NOMO-1 (cell line): ENCODE measurements around the gene BCOR.

Source experiments
- DNase-seq, 2 experiments: peaks; one replicate each; lab custom pipeline; 2025; ENCODE audit not compliant: unreplicated experiment in 2 of 2; lab: John Stamatoyannopoulos, UW

BCOR gene

DNA sequence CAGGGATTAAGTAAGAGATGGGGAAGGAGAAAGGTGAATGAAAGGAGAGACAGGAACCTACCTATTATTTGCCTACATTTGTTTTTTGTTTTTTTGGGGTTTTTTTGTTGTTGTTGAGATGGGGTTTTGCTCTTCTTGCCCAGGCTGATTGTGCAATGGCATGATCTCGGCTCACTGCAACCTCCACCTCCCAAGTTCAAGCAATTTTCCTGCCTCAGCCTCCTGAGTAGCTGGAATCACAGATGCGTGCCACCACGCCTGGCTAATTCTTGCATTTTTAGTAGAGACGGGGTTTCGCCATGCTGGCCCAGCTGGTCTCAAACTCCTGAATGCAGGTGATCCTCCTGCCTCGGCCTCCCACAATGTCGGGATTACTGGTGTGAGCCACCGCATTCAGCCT is 57.9 kb downstream of the BCOR start:
- no peak for DNase-seq

DNA sequence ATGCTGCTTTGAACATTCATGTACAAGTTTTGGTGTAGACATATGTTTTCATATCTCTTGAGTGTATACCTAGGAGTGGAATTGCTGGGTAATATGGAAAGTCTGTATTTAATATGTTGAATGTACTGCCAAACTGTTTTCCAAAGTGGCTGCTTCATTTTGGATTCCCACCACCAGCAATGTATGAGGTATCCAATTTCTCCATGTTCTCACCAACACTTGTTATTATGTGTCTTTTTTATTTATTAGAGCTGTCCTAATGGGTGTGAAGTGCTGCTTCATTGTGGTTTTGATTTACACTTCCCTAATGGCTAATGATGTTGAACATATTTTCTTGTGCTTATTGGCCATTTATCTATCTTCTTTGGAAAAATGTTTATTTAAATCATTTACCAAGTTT is 60.4 kb downstream of the BCOR start:
- no peak for DNase-seq

DNA sequence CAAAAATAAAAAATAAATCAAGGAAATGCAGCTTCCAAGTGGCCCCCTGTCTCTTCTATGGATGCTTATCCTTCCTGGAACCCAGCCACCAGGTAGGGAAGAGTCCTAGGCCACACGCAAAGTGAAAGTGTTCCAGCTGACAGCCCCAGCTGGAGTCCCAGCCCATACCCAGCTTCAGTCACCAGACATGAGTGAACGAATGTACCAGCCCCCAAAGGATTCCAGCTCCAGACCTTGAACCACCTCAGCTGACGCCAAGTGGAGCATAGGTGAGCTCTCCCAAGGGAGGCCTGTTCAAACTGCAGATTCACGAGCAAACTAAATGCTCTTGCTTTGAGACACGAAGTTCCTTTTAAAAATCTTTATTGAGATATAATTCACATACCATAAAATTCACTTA is 62.0 kb downstream of the BCOR start:
- DNase-seq = no peak

DNA sequence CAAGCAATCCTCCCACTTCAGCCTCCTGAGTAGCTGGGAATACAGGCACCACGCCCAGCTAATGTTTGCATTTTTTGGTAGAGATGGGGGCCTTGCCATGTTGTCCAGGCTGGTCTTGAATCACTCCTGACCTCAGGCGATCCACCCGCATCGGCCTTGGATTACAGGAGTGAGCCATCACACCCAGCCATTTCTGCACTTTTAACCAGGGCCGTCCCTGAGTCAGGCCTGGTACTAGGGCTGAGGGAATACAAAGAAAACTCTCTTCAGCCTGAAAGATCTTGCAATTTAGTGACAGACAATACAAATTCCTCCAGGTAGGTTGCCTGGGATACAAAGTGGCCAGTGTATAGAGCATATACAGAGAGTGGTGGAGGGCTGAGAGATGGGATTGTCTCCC is 65.8 kb downstream of the BCOR start:
- DNase-seq = no peak

DNA sequence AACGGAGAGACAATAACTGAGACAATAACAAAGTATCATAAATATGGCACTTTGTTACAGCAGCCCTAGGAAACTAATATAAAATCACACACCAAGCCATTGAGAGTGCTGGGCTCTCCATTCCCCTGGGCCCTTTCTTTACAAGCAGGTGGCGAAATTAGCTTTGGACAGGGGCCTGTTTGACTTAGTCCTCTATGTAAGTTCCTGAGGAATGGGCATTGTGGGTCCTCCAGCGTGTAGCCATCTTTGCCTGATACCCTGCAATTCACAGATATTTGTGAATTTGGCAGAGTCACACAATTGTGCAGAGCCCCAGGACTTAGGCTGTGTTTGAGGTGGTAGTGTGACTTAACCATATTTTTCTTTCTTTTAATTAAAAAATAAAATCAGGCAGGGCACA is 67.6 kb downstream of the BCOR start:
- no peak for DNase-seq

DNA sequence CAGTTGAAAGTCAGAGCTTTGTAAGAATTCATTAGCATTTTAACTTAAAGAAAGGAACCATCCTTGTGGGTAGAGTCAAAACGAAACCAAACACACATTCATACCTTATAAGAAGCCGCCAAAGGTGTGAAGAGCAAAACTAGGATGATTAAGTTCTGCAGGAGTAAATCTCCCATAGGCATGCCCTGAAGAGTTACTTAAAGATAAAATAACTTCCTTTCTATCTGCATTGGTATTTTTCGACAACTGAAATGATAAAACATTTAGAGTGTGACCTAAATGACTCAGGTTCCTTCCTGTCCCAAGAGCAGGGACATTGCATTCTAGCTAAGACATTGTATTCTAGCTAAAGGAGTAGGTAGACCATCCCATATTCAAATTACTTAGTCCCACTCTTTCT is 75.3 kb downstream of the BCOR start:
- DNase-seq = no peak

DNA sequence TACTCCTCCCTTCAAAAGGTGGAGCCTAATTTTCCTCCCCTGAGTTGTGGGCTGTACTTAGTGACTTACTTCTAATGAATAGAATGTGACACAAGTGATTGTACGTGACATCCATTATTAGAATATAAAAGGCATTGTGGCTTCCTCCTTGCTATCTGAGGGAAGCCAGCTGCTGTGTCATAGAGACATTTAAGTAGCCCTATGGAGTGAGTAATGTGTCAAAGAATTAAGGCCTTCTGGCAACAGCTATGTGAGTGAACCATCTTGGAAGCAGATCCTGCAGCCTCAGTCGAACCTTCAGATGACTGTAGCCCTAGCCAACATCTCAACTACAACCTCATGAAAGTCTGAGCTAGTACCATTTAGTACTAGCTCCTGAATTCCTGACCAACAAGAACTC is 76.1 kb downstream of the BCOR start:
- no peak for DNase-seq

DNA sequence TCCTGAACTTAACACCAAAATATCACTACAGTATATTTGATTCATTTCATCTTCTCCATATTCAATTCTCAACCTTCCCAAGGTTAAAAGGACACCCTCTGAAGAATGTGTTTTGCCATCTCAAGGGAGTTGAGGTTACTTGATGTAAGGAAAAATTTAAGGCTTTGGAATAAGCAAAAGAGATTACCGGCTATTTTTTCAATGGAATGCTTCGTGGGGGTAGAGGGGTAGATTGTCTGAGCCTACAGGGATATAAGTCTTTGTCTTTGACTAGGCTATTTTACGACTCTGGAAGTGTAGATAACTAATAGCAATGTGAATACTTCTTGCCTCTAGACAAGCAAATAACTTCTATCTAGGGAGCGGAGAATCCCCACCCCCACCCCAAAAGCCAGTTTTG is 78.2 kb downstream of the BCOR start:
- DNase-seq = no peak

DNA sequence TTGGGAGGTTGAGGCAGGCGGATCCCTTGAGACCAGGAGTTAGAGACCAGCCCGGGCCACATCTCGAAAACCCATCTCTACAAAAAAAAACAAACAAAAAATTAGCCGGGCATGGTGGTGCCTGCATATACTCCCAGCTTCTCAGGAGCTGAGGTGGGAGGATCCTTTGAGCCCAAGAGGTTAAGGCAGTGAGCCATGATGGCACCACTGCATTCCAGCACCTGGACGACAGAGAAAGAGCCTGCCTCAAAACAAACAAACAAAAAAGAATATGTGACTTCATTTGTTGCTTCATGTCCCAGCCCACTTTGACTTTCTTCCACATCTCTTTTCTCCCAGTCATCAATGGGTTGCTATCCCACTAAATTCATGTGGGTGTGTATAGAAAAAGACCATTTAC is 79.7 kb downstream of the BCOR start:
- DNase-seq = no peak

DNA sequence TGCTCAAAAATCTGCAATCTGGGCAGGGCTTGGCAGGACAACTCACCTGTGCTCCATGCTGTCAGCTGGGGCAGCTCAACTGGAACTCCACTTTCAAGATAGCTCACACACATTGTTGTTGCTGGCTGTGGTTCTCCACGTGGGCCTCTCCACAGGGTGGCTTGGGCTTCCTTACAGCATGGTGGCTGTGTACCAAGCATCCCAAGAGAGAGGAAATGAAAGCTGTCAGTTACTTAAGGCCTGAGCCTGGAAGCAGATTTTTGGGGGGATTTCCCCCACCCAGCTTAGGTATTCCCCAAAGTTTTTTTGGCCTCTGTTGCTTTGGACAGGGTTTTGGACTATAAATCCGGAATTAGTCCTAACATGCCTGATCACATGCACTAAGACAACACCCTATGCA is 81.0 kb downstream of the BCOR start:
- no peak for DNase-seq

DNA sequence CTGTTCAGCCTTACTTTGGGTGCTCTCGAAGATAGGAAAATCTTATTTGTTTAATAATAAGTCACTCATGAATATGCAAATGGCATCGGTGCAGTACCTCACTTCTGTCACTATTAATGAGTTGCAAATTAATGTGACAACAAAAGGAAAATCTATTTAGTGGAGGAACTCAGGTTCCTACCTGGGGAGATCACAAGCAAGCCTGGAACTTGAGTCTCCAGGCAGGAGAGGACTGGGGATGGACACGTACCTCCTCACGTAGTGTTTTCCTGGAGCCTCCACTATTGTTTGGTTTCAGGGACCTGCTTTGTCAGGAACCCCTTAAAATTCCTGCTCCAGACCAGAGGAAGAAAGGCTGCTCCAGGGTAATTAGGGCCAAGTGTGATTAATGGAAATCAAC is 82.1 kb downstream of the BCOR start:
- DNase-seq = no peak

DNA sequence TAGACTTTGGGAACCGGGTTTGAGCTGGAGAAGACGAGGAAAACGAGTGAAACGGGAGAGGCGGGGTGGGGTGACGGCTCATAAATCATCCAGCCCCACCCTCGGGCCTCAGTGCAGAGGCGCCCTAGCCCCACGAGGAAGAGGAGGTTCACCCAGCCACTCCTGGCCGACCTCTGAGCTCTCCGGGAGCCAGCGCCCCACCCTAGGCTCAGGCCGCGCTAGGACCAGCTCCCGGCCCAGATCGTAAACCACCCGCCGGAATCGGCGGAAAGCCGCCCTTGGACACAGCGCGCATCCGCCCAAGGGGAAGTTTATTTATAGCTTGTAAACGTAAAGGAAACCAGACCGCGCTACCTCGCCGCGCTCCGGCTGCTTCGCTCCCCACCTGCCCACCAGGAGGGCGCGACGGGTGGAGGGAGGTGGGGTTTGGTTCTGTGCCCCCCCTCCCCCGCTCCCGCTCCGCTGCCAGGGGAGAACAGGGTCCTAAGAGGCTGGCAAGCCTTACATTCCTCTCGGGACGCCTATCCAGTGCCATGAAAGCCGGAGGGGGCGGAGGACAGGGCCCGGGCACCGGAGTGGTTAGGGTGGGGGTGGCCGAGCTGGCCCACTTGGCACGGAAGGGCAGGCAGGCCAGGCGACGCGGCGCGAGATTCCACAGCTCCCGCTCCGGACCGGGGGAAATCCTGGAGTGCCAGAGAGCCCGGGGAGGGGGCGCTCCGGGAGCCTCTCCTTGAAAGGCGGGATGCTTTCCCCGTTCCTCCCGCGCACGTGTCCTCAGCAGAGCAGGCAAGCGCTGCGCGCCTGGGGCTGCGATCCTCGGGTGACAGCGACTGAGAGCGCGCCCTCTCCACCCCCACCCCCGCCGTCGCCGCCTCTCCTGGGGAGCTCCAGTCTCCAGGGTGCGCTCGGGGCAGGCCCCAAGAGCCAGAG is 84.2 kb downstream of the BCOR start:
- DNase-seq = peak; percentile 57 to 77

DNA sequence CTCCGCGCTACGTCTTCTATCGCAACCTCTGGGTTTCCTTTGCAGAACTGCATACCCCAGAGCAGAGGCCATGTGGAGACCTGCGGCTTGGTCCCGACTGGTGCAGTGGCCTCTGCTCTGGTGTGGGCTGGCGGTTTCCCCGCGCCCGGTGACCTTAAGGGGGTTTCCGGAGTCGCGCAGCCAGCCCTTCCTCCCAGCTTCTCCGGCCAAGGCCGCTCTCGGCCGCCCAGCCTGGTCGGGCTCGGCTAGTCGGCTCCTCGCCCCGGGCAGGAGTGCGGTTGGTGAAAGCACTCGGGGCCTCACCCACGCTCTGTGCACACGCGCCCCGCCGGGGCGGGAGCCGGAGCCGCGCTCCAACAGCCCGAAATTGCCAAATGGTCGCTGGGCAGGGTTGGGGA is 84.9 kb downstream of the BCOR start:
- peak in 1 of 2 experiments; percentile 44 for DNase-seq

DNA sequence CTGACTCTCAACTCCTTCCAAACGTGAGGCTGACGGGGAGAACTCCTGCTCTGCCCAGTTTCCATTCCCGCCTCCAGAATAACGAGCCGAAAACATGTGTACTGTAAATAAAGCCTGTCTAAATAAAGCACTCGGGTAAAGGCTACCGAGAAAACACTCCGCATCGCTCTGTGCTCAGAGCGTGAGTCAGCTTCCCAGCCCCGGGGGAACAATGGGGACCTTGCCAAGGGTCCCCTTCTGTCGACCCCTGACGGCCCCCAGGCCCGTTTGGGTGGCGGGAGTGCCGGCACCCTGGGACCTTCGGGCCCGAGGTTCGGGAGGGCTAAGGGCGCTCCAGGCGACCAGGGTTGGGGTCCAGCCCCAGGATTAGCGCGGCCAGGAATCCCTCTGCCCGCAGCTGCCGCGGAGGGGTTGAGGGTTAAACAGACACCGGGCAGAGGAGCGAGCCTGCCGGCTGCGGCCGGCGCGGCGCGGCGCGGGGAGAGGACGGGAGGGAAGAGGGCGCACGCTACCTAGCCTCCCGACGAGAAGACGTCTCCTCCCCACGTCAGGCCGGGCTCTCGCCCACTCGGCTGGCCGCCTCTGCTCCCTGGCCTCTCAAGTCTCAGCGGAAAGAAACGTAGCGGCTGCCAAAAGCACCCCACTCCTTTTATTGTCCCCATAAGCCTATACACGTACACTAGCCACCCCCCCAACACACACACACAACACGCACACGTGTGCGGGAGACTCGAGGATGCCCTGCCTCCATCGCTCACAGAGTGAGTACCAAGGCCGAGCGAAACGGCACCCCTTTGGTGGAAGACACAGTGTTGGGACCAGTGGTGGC is 85.5 kb downstream of the BCOR start:
- DNase-seq = no peak

DNA sequence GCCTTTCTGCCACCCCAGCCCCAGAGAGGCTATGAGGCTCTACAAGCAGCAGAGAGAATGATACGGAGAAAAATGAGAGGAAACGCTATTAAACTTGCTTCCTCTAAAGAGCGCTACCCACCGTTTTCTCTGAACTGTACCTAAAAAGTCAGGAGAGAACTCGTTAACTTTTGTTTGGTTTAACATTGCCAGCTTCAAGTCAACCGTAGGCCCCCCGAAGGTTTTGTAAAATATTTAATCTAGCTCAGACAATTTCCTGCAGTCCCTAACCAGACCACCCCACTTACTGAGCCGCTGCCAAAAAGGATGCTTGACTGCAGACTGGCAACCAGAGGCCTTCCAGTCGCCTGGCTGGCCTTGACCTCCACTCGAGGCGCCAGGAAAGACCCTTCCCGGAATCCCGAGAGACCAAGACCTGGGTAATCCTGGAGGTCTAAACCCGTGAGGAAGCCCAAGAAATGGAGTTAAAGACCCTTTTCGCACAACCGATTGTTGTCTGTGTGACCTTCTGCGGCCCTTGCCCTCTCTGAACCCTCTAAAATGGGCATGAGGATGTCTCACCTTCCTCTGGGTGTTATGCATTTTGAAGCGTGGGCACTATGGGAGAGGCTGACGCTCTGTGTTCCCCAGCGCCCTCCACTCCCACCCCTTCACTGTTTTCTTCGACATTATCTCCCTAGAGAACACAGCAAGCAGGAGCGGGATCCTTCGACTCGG is 86.3 kb downstream of the BCOR start:
- no peak for DNase-seq

DNA sequence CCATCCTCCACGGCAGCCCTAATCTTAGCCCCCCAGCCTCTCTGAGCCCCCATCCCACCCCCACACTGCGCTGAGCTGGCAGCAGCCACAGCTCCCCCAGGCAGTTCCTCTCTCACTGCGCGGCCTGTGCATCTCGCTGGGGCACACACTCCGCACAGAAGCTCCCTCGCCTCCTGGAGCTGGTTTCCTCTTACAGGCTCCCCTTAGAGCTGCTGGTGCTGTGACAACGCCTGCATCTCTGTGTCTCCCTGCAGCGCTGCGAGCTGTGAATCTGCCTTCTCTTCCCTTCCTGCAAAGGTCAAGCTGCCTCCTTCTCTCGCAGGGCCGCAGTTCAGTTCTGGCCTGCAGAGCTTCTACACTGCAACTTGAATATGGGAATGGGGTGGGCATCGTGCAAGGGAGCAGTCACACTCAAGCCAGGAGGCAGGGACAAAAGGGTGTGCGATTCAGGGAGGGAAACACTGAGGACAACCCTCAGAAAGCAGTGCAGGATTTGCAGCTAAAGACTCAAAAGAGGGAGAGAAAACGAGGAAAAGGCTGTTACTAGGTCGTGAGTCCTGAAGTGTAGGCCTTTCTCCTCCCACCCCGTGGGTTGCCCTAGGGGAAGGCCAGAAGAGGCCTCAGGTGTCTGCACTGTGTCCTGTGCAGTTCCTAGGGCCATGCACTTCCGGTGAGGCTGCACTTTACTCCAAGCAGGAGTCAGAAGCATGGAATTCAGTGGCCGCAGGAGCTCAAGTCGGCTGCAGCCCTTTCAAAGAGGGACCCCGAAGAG is 87.0 kb downstream of the BCOR start:
- DNase-seq = peak; percentile 18 to 31

DNA sequence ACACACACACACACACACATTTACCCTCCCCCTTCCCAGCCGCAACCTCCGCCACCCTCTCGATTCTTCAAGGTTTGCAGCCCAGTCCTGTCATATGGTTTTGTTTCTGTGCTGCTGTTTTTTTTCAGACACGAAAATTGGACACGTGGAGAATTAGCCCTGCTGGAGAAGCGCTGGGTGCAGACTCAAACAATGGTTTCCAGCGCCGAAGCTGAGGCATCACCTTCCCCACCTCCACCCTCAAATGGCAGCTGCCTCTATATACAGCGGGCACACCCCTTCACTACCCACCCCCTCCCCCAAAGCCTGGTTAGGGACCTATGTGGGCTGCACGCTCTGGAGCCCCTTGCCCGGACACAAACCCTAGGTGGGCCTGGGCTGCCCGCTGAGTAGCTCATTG is 87.9 kb downstream of the BCOR start:
- no peak for DNase-seq

DNA sequence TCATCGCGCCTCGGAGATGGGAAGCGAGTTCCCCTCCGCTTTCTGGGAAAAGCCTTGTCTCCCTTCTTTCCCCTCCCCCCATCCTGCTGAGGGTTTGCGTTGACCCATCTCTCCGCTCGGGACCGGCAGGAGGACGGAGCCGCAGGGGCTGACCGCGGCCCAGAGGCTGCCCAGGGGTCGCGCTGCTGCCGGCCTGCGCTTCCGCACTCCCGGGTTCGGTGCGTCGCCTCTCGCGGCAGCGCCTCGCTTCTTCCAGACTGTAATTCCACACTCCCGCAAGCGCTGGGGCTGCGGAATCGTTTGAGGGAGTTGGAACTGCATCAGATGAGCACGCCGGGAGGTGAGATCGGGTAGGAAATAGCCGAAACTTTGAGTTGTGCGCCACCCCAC is 88.3 kb downstream of the BCOR start:
- no peak for DNase-seq

DNA sequence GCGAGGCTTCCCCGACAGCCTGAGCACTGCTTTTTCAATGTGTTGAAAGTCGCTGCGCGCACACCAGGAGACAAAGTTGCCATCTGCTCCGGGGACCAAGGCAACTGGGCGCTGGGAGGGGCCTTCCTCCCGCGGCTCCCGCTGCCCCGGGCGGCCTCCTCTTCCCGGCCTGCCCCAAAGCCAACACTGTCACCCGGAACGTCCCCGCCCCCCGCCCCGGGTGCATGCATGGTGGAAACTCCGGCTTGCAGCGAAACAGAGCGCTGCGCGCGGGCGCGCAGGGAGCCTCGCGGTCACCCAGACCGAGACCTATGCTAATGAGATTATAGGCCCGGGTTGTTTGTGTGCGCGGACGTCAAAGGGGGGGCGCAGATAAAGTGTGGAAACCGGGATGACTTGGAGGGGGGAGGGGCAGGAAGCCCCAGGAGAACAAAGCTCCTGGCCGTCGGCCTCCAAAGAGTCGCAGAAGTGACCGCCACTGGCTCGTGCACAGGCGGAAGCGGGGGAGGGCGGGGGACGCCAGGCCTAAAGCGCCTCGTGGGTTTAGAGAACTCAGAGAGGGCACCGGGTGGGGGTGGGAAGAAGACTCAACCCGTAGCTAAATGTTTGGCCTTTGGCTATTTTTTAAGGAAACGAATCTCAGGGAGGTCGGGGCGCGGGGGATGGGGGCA is 88.8 kb downstream of the BCOR start:
- peak in 1 of 2 experiments; percentile 31 for DNase-seq
